B cell (primary cell): ENCODE data around the gene CNNM4. TPM values are rescaled to one million over a fixed set of nuclear protein-coding genes. Genes with fewer than 3 reads are reported as not detected.

Source experiments
- ATAC-seq: fragments of 200-7000 bp; cut with Tn5 transposase; one replicate; pipeline ENCODE4 v1.10.0; 2021; ENCODE audit warnings: low read depth, mild to moderate bottlenecking, moderate number of reproducible peaks, moderate library complexity
- CTCF ChIA-PET: fragments of 350-600 bp; sonication (Branson Sonifier 250); formaldehyde crosslinking; loops from one replicate; lab custom pipeline; 2021; ENCODE audit warnings: antibody characterized with exemption, inconsistent platforms; lab: Charles Lee
- POLR2A ChIA-PET: fragments of 350-600 bp; sonication (Branson Sonifier 250); formaldehyde crosslinking; loops from one replicate; lab custom pipeline; 2021; ENCODE audit warnings: antibody characterized with exemption; lab: Charles Lee
- DNase-seq: peaks from one replicate; pipeline ENCODE4 v3.0.0; 2013
- H2AFZ ChIP-seq: 2 replicates; pipeline ENCODE4 v1.6.1; 2012; ENCODE audit warnings: mild to moderate bottlenecking, low read depth, low read length; ENCODE audit not compliant: insufficient read depth, poor library complexity, severe bottlenecking
- H3K27ac ChIP-seq, 2 donors: 1 replicate in 1 of 2; 2 replicates in 1 of 2; pipeline ENCODE4 v1.5.1; 2012 to 2013; ENCODE audit warnings: low read length in 2 of 2, mild to moderate bottlenecking in 2 of 2, moderate library complexity in 1 of 2
- H3K27me3 ChIP-seq, 4 experiments: fragments of 200-600 bp in 1 of 4; sonication (generic) in 1 of 4; replicated peaks in 1 of 4; 1 replicate in 2 of 4; 2 replicates in 2 of 4; pipeline versions ENCODE4 v1.6.1 to v1.7.0; 2013 to 2016; ENCODE audit warnings: low read length in 3 of 4, mild to moderate bottlenecking in 2 of 4, mixed read lengths in 1 of 4, moderate library complexity in 1 of 4; ENCODE audit not compliant: insufficient read depth in 4 of 4, control insufficient read depth in 3 of 4; ENCODE audit errors: control extremely low read depth in 1 of 4
- H3K36me3 ChIP-seq, 2 experiments: replicated peaks in 1 of 2; 1 replicate in 1 of 2; 2 replicates in 1 of 2; pipeline versions ENCODE4 v1.6.1 to v1.7.1; 2013; ENCODE audit warnings: low read length in 1 of 2; ENCODE audit not compliant: insufficient read depth in 2 of 2, control insufficient read depth in 1 of 2; ENCODE audit errors: control extremely low read depth in 1 of 2, extremely low read depth in 1 of 2
- H3K4me1 ChIP-seq, 2 donors: fragments of 200-600 bp in 1 of 2; sonication (generic) in 1 of 2; 1 replicate in 1 of 2; 2 replicates in 1 of 2; pipeline versions ENCODE4 v1.5.1 to v1.6.1; 2013 to 2017; ENCODE audit warnings: low read length in 2 of 2; ENCODE audit not compliant: control insufficient read depth in 2 of 2, insufficient read depth in 2 of 2
- H3K4me2 ChIP-seq: replicated peaks from 2 replicates; pipeline ENCODE3; 2012; ENCODE audit warnings: mild to moderate bottlenecking, low read depth, low read length; ENCODE audit not compliant: poor library complexity, severe bottlenecking
- H3K4me3 ChIP-seq, 5 experiments: fragments of 200-600 bp in 1 of 5; sonication (generic) in 1 of 5; 1 replicate in 3 of 5; 2 replicates in 2 of 5; pipeline versions ENCODE4 v1.5.1 to v1.7.0; 2011 to 2016; ENCODE audit warnings: low read length in 4 of 5, mild to moderate bottlenecking in 4 of 5, low read depth in 2 of 5, control low read depth in 1 of 5, moderate library complexity in 1 of 5; ENCODE audit not compliant: insufficient read depth in 1 of 5; ENCODE audit errors: control extremely low read depth in 1 of 5, extremely low read depth in 1 of 5
- H3K79me2 ChIP-seq: fragments of 200-600 bp; sonication (generic); one replicate; pipeline ENCODE4 v1.6.0; 2016; ENCODE audit warnings: low read length; ENCODE audit not compliant: control insufficient read depth, insufficient read depth
- H3K9ac ChIP-seq: fragments of 200-600 bp; sonication (generic); 2 replicates; pipeline ENCODE4 v1.6.1; 2017; ENCODE audit warnings: mild to moderate bottlenecking, low read length, moderate library complexity
- H3K9me3 ChIP-seq, 3 donors: one replicate each; pipeline versions ENCODE4 v1.6.1 to v1.7.1; 2013; ENCODE audit warnings: low read length in 2 of 3; ENCODE audit not compliant: control insufficient read depth in 2 of 3, insufficient read depth in 1 of 3; ENCODE audit errors: control extremely low read depth in 1 of 3
- H4K20me1 ChIP-seq: 2 replicates; pipeline ENCODE4 v1.6.0; 2012; ENCODE audit warnings: mild to moderate bottlenecking, low read length; ENCODE audit not compliant: insufficient read depth, control insufficient read depth, poor library complexity, severe bottlenecking
- H3K27ac Mint-ChIP-seq: one replicate; pipeline ENCODE4 v1.8.0; 2021; ENCODE audit warnings: mixed read lengths
- H3K27me3 Mint-ChIP-seq: one replicate; pipeline ENCODE4 v1.8.0; 2021; ENCODE audit warnings: mixed read lengths
- H3K4me1 Mint-ChIP-seq: one replicate; pipeline ENCODE4 v1.8.0; 2021; ENCODE audit warnings: mixed read lengths
- H3K4me3 Mint-ChIP-seq: one replicate; pipeline ENCODE4 v1.8.0; 2021; ENCODE audit warnings: mixed read lengths
- H3K9me3 Mint-ChIP-seq: one replicate; pipeline ENCODE4 v1.8.0; 2022; ENCODE audit warnings: mixed read lengths; ENCODE audit not compliant: insufficient read depth
- EZH2 ChIP-seq: IDR thresholded peaks from 2 replicates; pipeline ENCODE4 v1.6.1; 2012; ENCODE audit warnings: borderline replicate concordance, low read depth, mild to moderate bottlenecking, moderate library complexity, low read length; ENCODE audit not compliant: insufficient read depth, poor library complexity, severe bottlenecking
- WGBS: methylation state at CpG from one replicate; pipeline ENCODE4 v1.1.5; 2013; ENCODE audit warnings: missing lambda C conversion rate; ENCODE audit not compliant: insufficient coverage; 5-methylcytosine and 5-hydroxymethylcytosine counted together
- intact Hi-C: fragments of 100-400 bp; cut with micrococcal nuclease; formaldehyde crosslinking; loops from one replicate; pipeline ENCODE4 v1.10.0; 2022
- polyA plus RNA-seq: library from polyadenylated mRNA; depleted of rRNA; stranded (reverse); fragments of >200 nt; gene quantifications from 2 replicates; pipeline ENCODE4 v1.2.3, GENCODE V29; 2012
- total RNA-seq, 2 donors: library from RNA; stranded (reverse); fragments of 120-200 nt in 1 of 2; gene quantifications; 1 replicate in 1 of 2; 2 replicates in 1 of 2; pipeline versions ENCODE4 v1.2.3 to v1.2.4, GENCODE V29; 2013 to 2022
- TF ChIP-seq, protein P1 (sequence below): fragments of 200-600 bp; IDR thresholded peaks from one replicate; pipeline ENCODE4 v1.8.0; 2022; ENCODE audit warnings: antibody characterized with exemption, mild to moderate bottlenecking

CNNM4 gene
- total and polyA plus RNA-seq, 2 donors (not counting 1 experiment from before 2014, with no cell fraction given): 15.1 to 24.0 TPM

DNA sequence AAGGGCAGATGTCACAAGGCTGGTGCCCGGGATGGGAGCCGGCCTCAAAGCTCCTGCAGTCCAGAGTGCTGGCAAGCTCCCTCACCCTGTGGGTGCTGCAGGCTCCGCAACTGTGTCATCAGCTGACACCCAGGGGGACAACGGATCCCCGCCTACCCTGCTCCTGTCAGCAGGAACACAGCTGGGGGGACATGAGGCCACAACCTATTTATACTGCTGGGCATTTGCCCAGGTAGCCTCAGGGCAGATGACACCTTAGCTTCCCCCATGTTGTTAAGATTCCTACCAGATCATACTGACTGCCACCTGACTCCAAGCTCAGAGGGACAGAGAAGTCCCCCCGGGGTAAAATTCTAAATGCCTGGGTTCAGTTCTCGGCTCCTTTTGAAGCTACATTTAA is 81.9 kb downstream of the CNNM4 start:
- H3K9ac ChIP-seq: no peak overlapping the region
- TF ChIP-seq, protein P1, sequence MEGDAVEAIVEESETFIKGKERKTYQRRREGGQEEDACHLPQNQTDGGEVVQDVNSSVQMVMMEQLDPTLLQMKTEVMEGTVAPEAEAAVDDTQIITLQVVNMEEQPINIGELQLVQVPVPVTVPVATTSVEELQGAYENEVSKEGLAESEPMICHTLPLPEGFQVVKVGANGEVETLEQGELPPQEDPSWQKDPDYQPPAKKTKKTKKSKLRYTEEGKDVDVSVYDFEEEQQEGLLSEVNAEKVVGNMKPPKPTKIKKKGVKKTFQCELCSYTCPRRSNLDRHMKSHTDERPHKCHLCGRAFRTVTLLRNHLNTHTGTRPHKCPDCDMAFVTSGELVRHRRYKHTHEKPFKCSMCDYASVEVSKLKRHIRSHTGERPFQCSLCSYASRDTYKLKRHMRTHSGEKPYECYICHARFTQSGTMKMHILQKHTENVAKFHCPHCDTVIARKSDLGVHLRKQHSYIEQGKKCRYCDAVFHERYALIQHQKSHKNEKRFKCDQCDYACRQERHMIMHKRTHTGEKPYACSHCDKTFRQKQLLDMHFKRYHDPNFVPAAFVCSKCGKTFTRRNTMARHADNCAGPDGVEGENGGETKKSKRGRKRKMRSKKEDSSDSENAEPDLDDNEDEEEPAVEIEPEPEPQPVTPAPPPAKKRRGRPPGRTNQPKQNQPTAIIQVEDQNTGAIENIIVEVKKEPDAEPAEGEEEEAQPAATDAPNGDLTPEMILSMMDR: no peak
- no peak for TF ChIP-seq EZH2
- Mint-ChIP-seq H3K27ac (no peak overlapping the region), H3K27me3 (no peaks in the 10 kb centered on the region), H3K4me3 (no peak overlapping the region), H3K4me1 (peaks cover 18% of the 10 kb centered on the region), H3K9me3 (no peaks in the 10 kb centered on the region)
- POLR2A ChIA-PET: no interaction called here
- peaks cover 0 to 14% of the 10 kb centered on the region in 2 experiments for H3K36me3 ChIP-seq
- H3K4me2 ChIP-seq: no peak overlapping the region
- no peak overlapping the region for H3K4me3 ChIP-seq
- intact Hi-C loops: no loop called here
- DNase-seq (no peak), ATAC-seq (no peak)
- H3K4me1 ChIP-seq: peaks cover 10 to 18% of the 10 kb centered on the region in 2 donors
- no peaks in the 10 kb centered on the region for H3K27me3 ChIP-seq
- H3K9me3 ChIP-seq: no peaks in the 10 kb centered on the region
- no peaks in the 10 kb centered on the region for H4K20me1 ChIP-seq
- CTCF ChIA-PET: interaction anchor here (1.2 to 1.7 kb wide), 2 partner anchors 15 to 42 kb away, joined by 3 to 4 read pairs; partner anchors contain the start of gene ANKRD39
- WGBS: 99% methylated on average over 5 of the region's 7 CpGs
- no peak overlapping the region for H3K27ac ChIP-seq
- no peaks in the 10 kb centered on the region for H3K79me2 ChIP-seq
- H2AFZ ChIP-seq: no peak overlapping the region

DNA sequence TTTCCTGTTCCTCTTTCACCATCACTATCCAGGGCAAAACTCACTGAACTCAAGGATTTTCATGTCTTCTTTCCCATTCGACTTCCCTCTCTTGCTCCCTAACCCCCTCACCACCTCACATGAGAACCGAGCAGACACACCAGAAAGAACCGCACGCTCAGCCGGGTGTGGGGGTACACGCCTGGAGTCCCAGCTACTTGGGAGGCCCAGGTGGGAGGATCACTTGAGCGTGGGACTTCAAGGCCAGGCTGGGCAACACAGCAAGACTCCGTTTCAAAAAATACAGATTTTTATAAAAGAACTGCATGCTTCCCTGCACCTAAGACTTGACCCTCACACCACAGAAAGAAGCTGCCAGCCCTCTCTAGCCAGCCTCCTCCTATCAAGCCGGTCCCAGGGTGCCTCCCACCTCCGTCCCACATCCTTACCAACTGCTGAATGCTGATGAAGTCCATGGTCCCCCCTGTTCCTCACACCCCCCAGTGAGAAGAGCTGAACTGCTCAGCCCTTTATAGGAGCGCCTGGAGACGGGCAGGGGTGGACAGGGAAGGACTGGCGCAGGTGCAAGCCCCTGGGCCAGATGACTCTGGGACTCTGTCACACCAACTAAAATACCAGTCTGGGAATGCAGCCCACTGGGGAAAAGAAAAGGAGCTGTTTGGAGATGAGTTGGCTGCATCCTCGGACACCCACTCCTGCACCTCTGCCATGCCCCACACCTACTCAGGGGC is 83.0 kb downstream of the CNNM4 start, which contains the start of gene ANKRD23:
ANKRD23 (minus strand) TSS at position 484 of the 731 bp plus-strand sequence; CDS start at position 455, 29 bp downstream.
- ChIA-PET CTCF (interaction anchor here (1.2 to 1.7 kb wide), 2 partner anchors 14 to 43 kb away, joined by 3 to 4 read pairs; partner anchors contain the start of gene ANKRD39), POLR2A (interaction anchor here (1.4 kb wide), 1 partner anchor 14 kb away, joined by 3 read pairs; the partner anchor contains the start of gene ANKRD39)
- no peak within 1 kb of the TSS for H3K4me3 Mint-ChIP-seq
- no peaks in the 10 kb centered on the region for H3K9me3 Mint-ChIP-seq
- no peak for TF ChIP-seq EZH2
- TF ChIP-seq, protein P1: no peak
- H3K79me2 ChIP-seq: no peaks in the 10 kb centered on the region
- H3K27me3 ChIP-seq: no peaks in the 10 kb centered on the region
- H2AFZ ChIP-seq: no peak within 1 kb of the TSS
- WGBS: 92% methylated on average over 13 of the region's 14 CpGs
- intact Hi-C loops: no loop called here
- no peaks in the 10 kb centered on the region for H4K20me1 ChIP-seq
- H3K4me1 ChIP-seq: peaks cover 10 to 15% of the 10 kb centered on the region in 2 donors
- no peaks in the 10 kb centered on the region for H3K27me3 Mint-ChIP-seq
- no peak within 1 kb of the TSS for H3K4me2 ChIP-seq
- H3K4me1 Mint-ChIP-seq: peaks cover 15% of the 10 kb centered on the region
- H3K4me3 ChIP-seq: no peak within 1 kb of the TSS
- ATAC-seq: no peak
- no peak within 1 kb of the TSS for H3K27ac Mint-ChIP-seq
- H3K36me3 ChIP-seq: peaks cover 0 to 17% of the 10 kb centered on the region in 2 experiments
- DNase-seq: no peak
- no peak within 1 kb of the TSS for H3K27ac ChIP-seq
- H3K9ac ChIP-seq: no peak within 1 kb of the TSS
- no peaks in the 10 kb centered on the region for H3K9me3 ChIP-seq
